K562 (cell line): ENCODE measurements around the gene DOCK3. TPM values are rescaled to one million over a fixed set of nuclear protein-coding genes. Genes with fewer than 3 reads are reported as not detected.

Source experiments
- ATAC-seq: fragments of 200-7000 bp; cut with Tn5 transposase; 3 replicates; pipeline ENCODE4 v1.9.1; 2020; ENCODE audit warnings: moderate library complexity
- BruUV-seq: library from RNA; stranded (reverse); fragments of 400-500 nt; replicated peaks from 2 replicates; lab custom pipeline; 2021; lab: Mats Ljungman, UMichigan
- CTCF ChIA-PET: fragments of 300-600 bp; formaldehyde crosslinking; extraction: SDS; loops from one replicate; lab custom pipeline; 2021; ENCODE audit warnings: low intra/inter-chr PET ratio; lab: Yijun Ruan, JAX
- POLR2A ChIA-PET: fragments of 300-600, 350-650 bp; sonication (Branson Sonifier 250); formaldehyde crosslinking; extraction: SDS; loops from one replicate; lab custom pipeline; 2021; ENCODE audit warnings: antibody characterized with exemption, inconsistent platforms; lab: Yijun Ruan, JAX
- DNase-seq, 4 experiments: peaks; one replicate each; pipeline versions ENCODE4 v3.0.0 to v3.0.0-alpha.2; 2011 to 2018; ENCODE audit warnings: low spot score in 3 of 4, mixed read lengths in 3 of 4; ENCODE audit errors: extremely low read depth in 1 of 4
- FAIRE-seq: peaks from 2 replicates; lab custom pipeline; 2011; peaks lifted over from hg19 to GRCh38; lab: Jason Lieb, UNC
- H2AFZ ChIP-seq: 2 replicates; pipeline ENCODE4 v1.6.0; 2011; ENCODE audit warnings: low read depth, low read length, control low read depth, inconsistent platforms
- H3K27ac ChIP-seq: fragments of 200-600 bp; 3 replicates; pipeline ENCODE4 v1.8.0; 2011; ENCODE audit warnings: low read depth, mild to moderate bottlenecking, control low read depth, inconsistent platforms, low read length, moderate library complexity, mixed read lengths; ENCODE audit errors: extremely low read depth
- H3K27me3 ChIP-seq, 2 experiments: fragments of 300-600 bp in 1 of 2; 2 replicates in 1 of 2; 3 replicates in 1 of 2; pipeline versions ENCODE4 v1.6.0 to v1.8.0; 2011; ENCODE audit warnings: inconsistent platforms in 2 of 2, low read length in 2 of 2, mild to moderate bottlenecking in 1 of 2, mixed read lengths in 1 of 2, moderate library complexity in 1 of 2; ENCODE audit not compliant: control insufficient read depth in 2 of 2, insufficient read depth in 2 of 2
- H3K36me3 ChIP-seq: fragments of 300-600 bp; 3 replicates; pipeline ENCODE4 v1.8.0; 2011; ENCODE audit warnings: mild to moderate bottlenecking, low read length, inconsistent platforms; ENCODE audit not compliant: control insufficient read depth, insufficient read depth
- H3K4me1 ChIP-seq, 2 experiments: fragments of 200-600 bp in 1 of 2; replicated peaks in 1 of 2; 2 replicates in 1 of 2; 3 replicates in 1 of 2; pipeline versions ENCODE4 v1.5.1 to v1.8.0; 2011; ENCODE audit warnings: inconsistent platforms in 2 of 2, low read length in 2 of 2, mild to moderate bottlenecking in 1 of 2, mixed read lengths in 1 of 2, moderate library complexity in 1 of 2; ENCODE audit not compliant: control insufficient read depth in 2 of 2, insufficient read depth in 2 of 2
- H3K4me2 ChIP-seq: 2 replicates; pipeline ENCODE4 v1.6.1; 2011; ENCODE audit warnings: low read length, control low read depth, inconsistent platforms, mixed read lengths; ENCODE audit not compliant: insufficient read depth
- H3K4me3 ChIP-seq: fragments of 200-600 bp; sonication (generic), shearing (Covaris generic); 2 replicates; pipeline ENCODE4 v1.5.1; 2016; ENCODE audit warnings: control low read depth, inconsistent platforms
- H3K79me2 ChIP-seq: fragments of 200-600 bp; 3 replicates; pipeline ENCODE4 v1.8.0; 2011; ENCODE audit warnings: low read length, inconsistent platforms; ENCODE audit not compliant: control insufficient read depth, insufficient read depth
- H3K9ac ChIP-seq, 2 experiments: 2 replicates each; pipeline versions ENCODE4 v1.6.0 to v1.6.1; 2011; ENCODE audit warnings: low read depth in 2 of 2, low read length in 2 of 2, control low read depth in 1 of 2, inconsistent platforms in 1 of 2, mild to moderate bottlenecking in 1 of 2, mixed read lengths in 1 of 2; ENCODE audit not compliant: insufficient read depth in 1 of 2
- H3K9me1 ChIP-seq: one replicate; pipeline ENCODE4 v1.6.0; 2011; ENCODE audit warnings: inconsistent platforms, mild to moderate bottlenecking, low read length, moderate library complexity; ENCODE audit not compliant: control insufficient read depth, insufficient read depth
- H3K9me3 ChIP-seq: replicated peaks from 2 replicates; pipeline ENCODE4 v1.5.1; 2011; ENCODE audit warnings: low read depth, low read length, inconsistent platforms; ENCODE audit not compliant: control insufficient read depth, insufficient read depth
- H4K20me1 ChIP-seq: replicated peaks from 2 replicates; pipeline ENCODE4 v1.6.1; 2011; ENCODE audit warnings: low read length, inconsistent platforms, mixed read lengths; ENCODE audit not compliant: control insufficient read depth, insufficient read depth
- CBFB ChIP-seq: sonication (generic); formaldehyde crosslinking; IDR thresholded peaks from 2 replicates; pipeline ENCODE4 v1.4.0; 2020; ENCODE audit warnings: mild to moderate bottlenecking, missing genetic modification reagents
- FOXK2 ChIP-seq, 2 experiments: fragments of 450-650 bp; IDR thresholded peaks in 1 of 2; conservative IDR thresholded peaks in 1 of 2; 2 replicates each; pipeline ENCODE4 v1.6.1; 2016; ENCODE audit warnings: low read depth in 2 of 2, mild to moderate bottlenecking in 1 of 2
- GABPA ChIP-seq: fragments of 200-800 bp; sonication (Bioruptor generic); conservative IDR thresholded peaks from 2 replicates; pipeline ENCODE4 v1.6.1; 2016; ENCODE audit warnings: low read depth, missing genetic modification characterization, missing compliant biosample characterization
- GATA2 ChIP-seq: sonication (generic); formaldehyde crosslinking; IDR thresholded peaks from 2 replicates; pipeline ENCODE4 v1.4.0; 2020; ENCODE audit warnings: mild to moderate bottlenecking, missing genetic modification reagents
- NCOA1 ChIP-seq: fragments of 450-650 bp; IDR thresholded peaks from 2 replicates; pipeline ENCODE4 v1.6.1; 2016; ENCODE audit warnings: low read depth
- NCOA6 ChIP-seq: fragments of 450-650 bp; IDR thresholded peaks from 2 replicates; pipeline ENCODE4 v1.6.1; 2017; ENCODE audit warnings: mild to moderate bottlenecking
- NFE2 ChIP-seq: IDR thresholded peaks from 2 replicates; pipeline ENCODE4 v1.6.1; 2014; ENCODE audit warnings: antibody characterized with exemption, low read depth
- NR4A1 ChIP-seq, 2 experiments: fragments of 250-450 bp in 1 of 2; fragments of 450-650 bp in 1 of 2; sonication (Bioruptor Pico) in 1 of 2; IDR thresholded peaks; 2 replicates each; pipeline versions ENCODE4 v1.4.0 to v1.6.1; 2016 to 2020; ENCODE audit warnings: mild to moderate bottlenecking in 2 of 2, missing compliant biosample characterization in 1 of 2, missing genetic modification characterization in 1 of 2, moderate library complexity in 1 of 2
- PTTG1 ChIP-seq: fragments of 450-650 bp; IDR thresholded peaks from 2 replicates; pipeline ENCODE4 v1.6.1; 2016; ENCODE audit warnings: low read depth, mild to moderate bottlenecking, missing genetic modification characterization, missing compliant biosample characterization
- RFX5 ChIP-seq: IDR thresholded peaks from 2 replicates; pipeline ENCODE4 v1.6.1; 2011; ENCODE audit warnings: low read depth, mild to moderate bottlenecking, improper control_type of control experiment, low read length
- SP2 ChIP-seq: IDR thresholded peaks from 2 replicates; pipeline ENCODE4 v1.6.1; 2011; ENCODE audit warnings: mild to moderate bottlenecking, low read depth, low read length, moderate library complexity; ENCODE audit not compliant: poor library complexity, severe bottlenecking; ENCODE audit errors: extremely low read depth
- TEAD2 ChIP-seq: fragments of 450-650 bp; IDR thresholded peaks from 2 replicates; pipeline ENCODE4 v1.6.1; 2016; ENCODE audit warnings: missing genetic modification characterization, control low read depth, missing compliant biosample characterization
- TFAM ChIP-seq: fragments of 250-450 bp; sonication (Bioruptor Pico); conservative IDR thresholded peaks from 2 replicates; pipeline ENCODE4 v1.5.0; 2021; ENCODE audit warnings: mild to moderate bottlenecking, moderate library complexity
- XRCC5 ChIP-seq: fragments of 200-400 bp; formaldehyde crosslinking; IDR thresholded peaks from 2 replicates; pipeline ENCODE4 v1.6.1; 2017; ENCODE audit warnings: low read depth, mild to moderate bottlenecking, low read length
- ZNF212 ChIP-seq: fragments of 450-650 bp; formaldehyde crosslinking; IDR thresholded peaks from 2 replicates; pipeline ENCODE4 v1.4.0; 2020; ENCODE audit warnings: mild to moderate bottlenecking
- WGBS: fragments of 100-300 bp; shearing (Covaris generic); methylation state at CpG from one replicate; pipeline ENCODE4 v1.1.6; 2016; ENCODE audit warnings: low coverage, mixed read lengths; ENCODE audit not compliant: insufficient coverage; ENCODE audit errors: missing lambda C conversion rate; 5-methylcytosine and 5-hydroxymethylcytosine counted together
- in situ Hi-C: fragments of 300-500 bp; cut with MboI; formaldehyde crosslinking; loops from 4 replicates; pipeline ENCODE4 v1.15.0; 2018; ENCODE audit warnings: inconsistent platforms, mixed read lengths
- intact Hi-C: fragments of 100-400 bp; cut with micrococcal nuclease; formaldehyde crosslinking; loops from 2 replicates; pipeline ENCODE4 v1.14.2; 2022
- polyA plus RNA-seq, 8 experiments: library from polyadenylated mRNA; depleted of rRNA in 4 of 8; stranded (reverse) in 5 of 8; unstranded in 3 of 8; fragments of >200 nt; fragmentation: Nextera tagmentation in 2 of 8; fragmentation: Illumina TruSeq in 1 of 8; extraction: Ambion mirVana in 2 of 8; extraction: Trizol in 1 of 8; gene quantifications; 2 replicates each; pipeline versions ENCODE4 v1.2.1 to v1.2.3, GENCODE V29; 2011 to 2014; ENCODE audit warnings: inconsistent platforms in 1 of 8, missing spikeins in 1 of 8
- total RNA-seq, 7 experiments: library from RNA; depleted of rRNA in 6 of 7; stranded (reverse); fragments of >200 nt in 6 of 7; fragmentation: Illumina TruSeq in 2 of 7; extraction: Trizol in 2 of 7; gene quantifications; 2 replicates each; pipeline versions ENCODE4 v1.2.1 to v1.2.3, GENCODE V29; 2011 to 2021; ENCODE audit warnings: low replicate concordance in 1 of 7
- TF ChIP-seq, protein P1 (sequence below): fragments of 250-450 bp; sonication (Bioruptor Pico); IDR thresholded peaks from 2 replicates; pipeline ENCODE4 v1.8.0; 2022; ENCODE audit warnings: moderate library complexity, mild to moderate bottlenecking, inconsistent platforms
- TF ChIP-seq, protein P2 (sequence below): sonication (generic); formaldehyde crosslinking; IDR thresholded peaks from 2 replicates; pipeline ENCODE4 v1.8.1; 2023; ENCODE audit warnings: mild to moderate bottlenecking, missing genetic modification reagents, moderate library complexity
- TF ChIP-seq, protein P3 (sequence below): sonication (generic); formaldehyde crosslinking; IDR thresholded peaks from 2 replicates; pipeline ENCODE4 v1.9.0; 2022; ENCODE audit warnings: mild to moderate bottlenecking, missing genetic modification reagents
- TF ChIP-seq, protein P4 (sequence below): fragments of 450-650 bp; IDR thresholded peaks from 2 replicates; pipeline ENCODE4 v1.6.1; 2016; ENCODE audit warnings: mild to moderate bottlenecking

DOCK3 gene
- total and polyA plus RNA-seq, 9 of the 15 experiments (the other 6 are each of a cell fraction or from before 2014, with no cell fraction given), result under 0.01 to 0.03 (median 0.01) TPM; not detected in 4

DNA sequence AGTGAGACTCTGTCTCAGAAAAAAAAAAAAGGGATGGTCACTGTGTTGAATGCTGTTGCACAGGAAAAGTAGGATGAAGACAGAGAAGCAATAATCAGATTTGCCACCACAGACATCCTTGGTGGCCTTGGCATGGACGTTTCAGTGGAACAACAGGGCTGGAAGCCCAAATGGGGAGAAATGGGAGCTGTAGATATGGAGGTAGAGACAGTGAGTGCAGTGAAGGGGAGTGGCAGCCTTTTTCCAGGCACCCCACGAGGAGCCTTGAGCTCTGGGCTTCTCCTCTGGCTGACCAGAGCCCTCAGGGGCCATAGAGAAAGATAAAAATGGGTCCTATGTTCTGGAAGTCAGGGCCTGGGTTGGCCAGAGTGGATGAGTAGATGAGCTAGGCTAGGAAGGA, 12.3 kb upstream of the DOCK3 start:
- H2AFZ ChIP-seq, result no peak overlapping the region
- no peaks in the 10 kb centered on the region for H3K4me1 ChIP-seq
- FAIRE-seq (no peak), DNase-seq (no peak), ATAC-seq (no peak)
- H3K36me3 ChIP-seq, result no peaks in the 10 kb centered on the region
- ChIA-PET POLR2A (interaction anchor here (0.7 to 1.7 kb wide), 3 partner anchors 9 to 1280 kb away, joined by 3 to 6 read pairs (median 3); partner anchors contain the start of genes PARP3 and RRP9), CTCF (no interaction called here)
- H3K27ac ChIP-seq, result no peak overlapping the region
- 0% methylated on average over 1 of the region's 2 CpGs for WGBS
- H3K9me1 ChIP-seq, result no peaks in the 10 kb centered on the region
- no TSS peak for BruUV-seq
- no peaks in the 10 kb centered on the region for H3K79me2 ChIP-seq
- TF ChIP-seq, protein P1, sequence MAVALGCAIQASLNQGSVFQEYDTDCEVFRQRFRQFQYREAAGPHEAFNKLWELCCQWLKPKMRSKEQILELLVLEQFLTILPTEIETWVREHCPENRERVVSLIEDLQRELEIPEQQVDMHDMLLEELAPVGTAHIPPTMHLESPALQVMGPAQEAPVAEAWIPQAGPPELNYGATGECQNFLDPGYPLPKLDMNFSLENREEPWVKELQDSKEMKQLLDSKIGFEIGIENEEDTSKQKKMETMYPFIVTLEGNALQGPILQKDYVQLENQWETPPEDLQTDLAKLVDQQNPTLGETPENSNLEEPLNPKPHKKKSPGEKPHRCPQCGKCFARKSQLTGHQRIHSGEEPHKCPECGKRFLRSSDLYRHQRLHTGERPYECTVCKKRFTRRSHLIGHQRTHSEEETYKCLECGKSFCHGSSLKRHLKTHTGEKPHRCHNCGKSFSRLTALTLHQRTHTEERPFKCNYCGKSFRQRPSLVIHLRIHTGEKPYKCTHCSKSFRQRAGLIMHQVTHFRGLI, result no peak
- TF ChIP-seq ZNF212 (CRISPR knock-in tag) (no peak), SP2 (no peak), FOXK2 (conservative IDR thresholded peaks at IDR 0.05 in 1 of 2, IDR thresholded peaks at IDR 0.05 in 1 of 2; ENCODE audit: low read depth in 2 of 2) (no peak), NFE2 (no peak), GABPA (tag) (no peak), RFX5 (no peak), TFAM (CRISPR knock-in tag) (no peak), NR4A1 (CRISPR knock-in tag; IDR thresholded peaks at IDR 0.05) (no peak), NR4A1 (tag; IDR thresholded peaks at IDR 0.05) (no peak), XRCC5 (no peak), TEAD2 (tag) (no peak), PTTG1 (tag) (no peak), CBFB (CRISPR knock-in tag) (no peak), GATA2 (CRISPR knock-in tag) (no peak), NCOA6 (no peak), NCOA1 (no peak)
- TF ChIP-seq, protein P2, sequence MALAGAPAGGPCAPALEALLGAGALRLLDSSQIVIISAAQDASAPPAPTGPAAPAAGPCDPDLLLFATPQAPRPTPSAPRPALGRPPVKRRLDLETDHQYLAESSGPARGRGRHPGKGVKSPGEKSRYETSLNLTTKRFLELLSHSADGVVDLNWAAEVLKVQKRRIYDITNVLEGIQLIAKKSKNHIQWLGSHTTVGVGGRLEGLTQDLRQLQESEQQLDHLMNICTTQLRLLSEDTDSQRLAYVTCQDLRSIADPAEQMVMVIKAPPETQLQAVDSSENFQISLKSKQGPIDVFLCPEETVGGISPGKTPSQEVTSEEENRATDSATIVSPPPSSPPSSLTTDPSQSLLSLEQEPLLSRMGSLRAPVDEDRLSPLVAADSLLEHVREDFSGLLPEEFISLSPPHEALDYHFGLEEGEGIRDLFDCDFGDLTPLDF (CRISPR knock-in tag), result no peak
- TF ChIP-seq, protein P3, sequence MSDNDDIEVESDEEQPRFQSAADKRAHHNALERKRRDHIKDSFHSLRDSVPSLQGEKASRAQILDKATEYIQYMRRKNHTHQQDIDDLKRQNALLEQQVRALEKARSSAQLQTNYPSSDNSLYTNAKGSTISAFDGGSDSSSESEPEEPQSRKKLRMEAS, result no peak
- TF ChIP-seq, protein P4, sequence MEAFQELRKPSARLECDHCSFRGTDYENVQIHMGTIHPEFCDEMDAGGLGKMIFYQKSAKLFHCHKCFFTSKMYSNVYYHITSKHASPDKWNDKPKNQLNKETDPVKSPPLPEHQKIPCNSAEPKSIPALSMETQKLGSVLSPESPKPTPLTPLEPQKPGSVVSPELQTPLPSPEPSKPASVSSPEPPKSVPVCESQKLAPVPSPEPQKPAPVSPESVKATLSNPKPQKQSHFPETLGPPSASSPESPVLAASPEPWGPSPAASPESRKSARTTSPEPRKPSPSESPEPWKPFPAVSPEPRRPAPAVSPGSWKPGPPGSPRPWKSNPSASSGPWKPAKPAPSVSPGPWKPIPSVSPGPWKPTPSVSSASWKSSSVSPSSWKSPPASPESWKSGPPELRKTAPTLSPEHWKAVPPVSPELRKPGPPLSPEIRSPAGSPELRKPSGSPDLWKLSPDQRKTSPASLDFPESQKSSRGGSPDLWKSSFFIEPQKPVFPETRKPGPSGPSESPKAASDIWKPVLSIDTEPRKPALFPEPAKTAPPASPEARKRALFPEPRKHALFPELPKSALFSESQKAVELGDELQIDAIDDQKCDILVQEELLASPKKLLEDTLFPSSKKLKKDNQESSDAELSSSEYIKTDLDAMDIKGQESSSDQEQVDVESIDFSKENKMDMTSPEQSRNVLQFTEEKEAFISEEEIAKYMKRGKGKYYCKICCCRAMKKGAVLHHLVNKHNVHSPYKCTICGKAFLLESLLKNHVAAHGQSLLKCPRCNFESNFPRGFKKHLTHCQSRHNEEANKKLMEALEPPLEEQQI, result no peak
- no peaks in the 10 kb centered on the region for H3K9me3 ChIP-seq
- no peak overlapping the region for H3K4me3 ChIP-seq
- H3K4me2 ChIP-seq, result no peak overlapping the region
- H3K27me3 ChIP-seq, result peaks cover 2 to 26% of the 10 kb centered on the region in 2 experiments; a peak in 2 of 5 replicates
- intact Hi-C loops (no loop called here), in situ Hi-C loops (no loop called here)
- H4K20me1 ChIP-seq, result no peaks in the 10 kb centered on the region; the same call in 1 of the 2 replicates
- H3K9ac ChIP-seq, result no peak overlapping the region
